Bronchial epithelial cell (primary cell): ENCODE measurements around the gene TTYH2. TPM values are rescaled to one million over a fixed set of nuclear protein-coding genes. Genes with fewer than 3 reads are reported as not detected.

Experiments used
- DNase-seq: peaks from one replicate; pipeline ENCODE4 v3.0.0-alpha.2; 2010; ENCODE audit warnings: low read depth
- FAIRE-seq: peaks from 2 replicates; lab custom pipeline; 2011; peaks lifted over from hg19 to GRCh38; lab: Jason Lieb, UNC
- H3K27me3 ChIP-seq: 2 replicates; pipeline ENCODE4 v1.5.1; 2011; ENCODE audit warnings: low read length; ENCODE audit not compliant: control insufficient read depth, insufficient read depth
- H3K36me3 ChIP-seq: 2 replicates; pipeline ENCODE4 v1.5.1; 2011; ENCODE audit warnings: low read length; ENCODE audit not compliant: control insufficient read depth, insufficient read depth
- H3K4me3 ChIP-seq: 2 replicates; pipeline ENCODE4 v1.5.1; 2011; ENCODE audit warnings: mild to moderate bottlenecking, low read depth, low read length, control low read depth
- total RNA-seq: library from RNA; depleted of rRNA; stranded (reverse); fragments of >200 nt; gene quantifications from 2 replicates; pipeline ENCODE4 v1.2.1, GENCODE V29; 2014
- TF ChIP-seq, protein P1 (sequence below): IDR thresholded peaks from 2 replicates; pipeline ENCODE4 v1.5.1; 2011; ENCODE audit warnings: mild to moderate bottlenecking, moderate library complexity, low read length, control low read depth, inconsistent platforms; ENCODE audit not compliant: insufficient read depth, severe bottlenecking

TTYH2 gene
- total RNA-seq, 1 donor from 2014 or later, result 2.4 TPM

DNA sequence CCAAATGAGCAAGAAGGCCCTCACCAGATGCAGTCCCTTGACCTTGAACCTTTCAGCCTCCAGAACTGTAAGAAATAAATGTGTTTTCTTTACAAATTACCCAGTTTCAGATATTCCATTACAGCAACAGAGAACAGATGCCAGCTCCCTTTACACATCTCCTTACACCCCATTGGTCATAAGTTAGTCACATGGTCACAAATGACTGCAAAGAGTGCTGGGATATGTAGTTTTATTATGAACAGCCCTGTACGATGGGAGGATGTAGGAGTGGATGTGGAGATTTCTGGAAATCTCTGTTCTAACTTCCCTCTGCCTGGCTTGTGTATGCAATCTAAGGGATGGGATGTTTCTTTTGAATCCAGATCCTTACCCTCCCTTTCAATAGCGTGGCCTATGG, 23.2 kb upstream of the TTYH2 start:
- H3K27me3 ChIP-seq, result peaks cover 3% of the 10 kb centered on the region
- peak; percentile 64 for DNase-seq
- no peaks in the 10 kb centered on the region for H3K36me3 ChIP-seq
- TF ChIP-seq, protein P1, sequence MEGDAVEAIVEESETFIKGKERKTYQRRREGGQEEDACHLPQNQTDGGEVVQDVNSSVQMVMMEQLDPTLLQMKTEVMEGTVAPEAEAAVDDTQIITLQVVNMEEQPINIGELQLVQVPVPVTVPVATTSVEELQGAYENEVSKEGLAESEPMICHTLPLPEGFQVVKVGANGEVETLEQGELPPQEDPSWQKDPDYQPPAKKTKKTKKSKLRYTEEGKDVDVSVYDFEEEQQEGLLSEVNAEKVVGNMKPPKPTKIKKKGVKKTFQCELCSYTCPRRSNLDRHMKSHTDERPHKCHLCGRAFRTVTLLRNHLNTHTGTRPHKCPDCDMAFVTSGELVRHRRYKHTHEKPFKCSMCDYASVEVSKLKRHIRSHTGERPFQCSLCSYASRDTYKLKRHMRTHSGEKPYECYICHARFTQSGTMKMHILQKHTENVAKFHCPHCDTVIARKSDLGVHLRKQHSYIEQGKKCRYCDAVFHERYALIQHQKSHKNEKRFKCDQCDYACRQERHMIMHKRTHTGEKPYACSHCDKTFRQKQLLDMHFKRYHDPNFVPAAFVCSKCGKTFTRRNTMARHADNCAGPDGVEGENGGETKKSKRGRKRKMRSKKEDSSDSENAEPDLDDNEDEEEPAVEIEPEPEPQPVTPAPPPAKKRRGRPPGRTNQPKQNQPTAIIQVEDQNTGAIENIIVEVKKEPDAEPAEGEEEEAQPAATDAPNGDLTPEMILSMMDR, result no peak
- H3K4me3 ChIP-seq, result no peak overlapping the region
- peak; percentile 7 for FAIRE-seq

DNA sequence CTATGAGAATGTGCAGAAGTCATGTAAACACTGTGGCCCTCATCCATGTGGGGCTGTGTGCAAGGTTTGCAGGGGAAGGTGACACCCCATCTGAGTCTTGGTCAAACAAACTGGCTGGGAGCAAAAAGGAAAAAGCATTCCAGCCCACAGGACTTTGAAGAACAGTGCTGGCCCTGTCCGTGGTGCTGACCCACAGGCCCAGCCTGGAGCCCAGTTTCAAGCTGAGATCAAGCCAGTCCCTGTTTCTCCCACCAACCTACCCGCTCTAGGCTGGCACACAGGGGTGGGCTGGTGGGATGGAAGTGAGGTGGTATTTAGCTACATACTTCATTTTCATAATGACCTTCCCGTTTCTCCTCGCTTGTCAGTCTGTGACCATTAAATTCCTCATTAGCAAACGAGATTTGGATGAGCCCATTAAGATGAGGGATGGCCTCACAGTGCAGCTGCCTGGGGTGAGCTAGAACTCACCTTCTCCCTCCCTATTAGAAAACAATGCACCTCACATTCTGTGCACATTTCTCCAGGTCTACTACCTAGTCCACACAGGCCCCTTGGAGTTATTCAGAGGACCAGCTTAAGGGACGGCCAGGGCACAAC, 22.5 kb upstream of the TTYH2 start:
- H3K36me3 ChIP-seq, result no peaks in the 10 kb centered on the region
- TF ChIP-seq, protein P1, result no peak
- peaks cover 3% of the 10 kb centered on the region for H3K27me3 ChIP-seq
- no peak overlapping the region for H3K4me3 ChIP-seq
- peak; percentile 76 for FAIRE-seq
- DNase-seq, result no peak

DNA sequence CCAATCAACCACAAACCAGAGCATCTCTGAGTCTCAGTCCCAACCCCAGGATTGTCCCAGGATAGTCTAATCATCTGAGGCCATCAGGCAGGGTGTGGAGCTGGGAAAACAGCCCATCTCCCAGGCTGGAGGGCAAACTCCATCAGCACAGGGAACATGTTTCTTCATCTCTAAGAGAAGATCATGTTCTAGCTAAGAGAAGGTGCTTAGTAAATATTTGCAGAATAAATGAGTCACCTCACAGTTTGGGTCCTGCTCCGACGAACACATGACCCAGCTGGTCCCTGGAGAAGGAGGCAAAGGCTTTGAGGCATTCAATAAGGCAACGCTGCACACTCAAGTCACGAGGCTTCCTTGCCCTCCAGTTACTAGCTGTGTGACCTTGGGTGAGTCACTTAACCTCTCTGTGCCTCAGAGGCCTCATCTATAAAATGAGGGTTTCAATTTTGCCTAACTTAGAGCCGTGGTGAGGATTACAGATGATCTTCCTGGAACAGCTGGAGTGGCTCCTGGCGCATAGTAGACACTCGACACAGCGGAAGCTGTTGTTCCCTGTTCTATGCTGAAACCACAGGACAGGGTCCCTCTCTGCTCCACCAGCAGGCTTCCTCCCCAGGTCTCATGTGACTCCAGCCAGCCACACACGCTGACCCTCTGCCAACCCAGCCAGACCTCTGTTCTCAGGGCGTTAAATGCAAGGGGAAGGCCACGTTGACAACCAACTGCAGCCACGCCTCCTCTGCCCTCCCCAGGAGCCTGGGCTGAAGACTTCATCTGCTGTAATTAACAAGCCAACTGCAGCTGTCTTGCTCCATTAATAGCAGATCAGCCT, 20.2 kb upstream of the TTYH2 start:
- FAIRE-seq, result peak; percentile 87
- peak; percentile 86 for DNase-seq
- TF ChIP-seq, protein P1, result no peak
- Histone ChIP-seq H3K4me3 (no peak overlapping the region), H3K27me3 (peaks cover 6% of the 10 kb centered on the region), H3K36me3 (no peaks in the 10 kb centered on the region)

DNA sequence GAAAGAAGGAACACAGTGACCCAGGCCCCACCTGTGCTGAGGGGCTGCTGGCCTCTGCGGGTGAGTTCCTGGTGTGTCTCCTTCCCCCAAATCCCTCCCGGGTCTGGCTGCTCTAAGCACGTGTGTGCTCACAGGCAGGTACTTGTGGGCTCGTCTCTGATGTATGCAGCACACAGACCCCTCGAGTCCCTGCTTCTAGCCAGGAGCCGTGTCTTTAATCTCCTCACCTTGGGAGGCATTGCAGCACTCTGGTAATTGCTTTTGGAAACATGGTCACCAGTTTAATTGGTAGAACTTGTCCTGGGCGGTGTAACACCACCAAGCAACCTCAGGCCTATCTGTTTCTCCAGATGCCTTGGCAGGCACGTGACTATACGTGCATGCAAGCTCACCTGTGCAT, 18.7 kb upstream of the TTYH2 start:
- TF ChIP-seq, protein P1, result no peak
- DNase-seq, result no peak
- peaks cover 6% of the 10 kb centered on the region for H3K27me3 ChIP-seq
- no peak overlapping the region for H3K4me3 ChIP-seq
- peak; percentile 32 for FAIRE-seq
- no peaks in the 10 kb centered on the region for H3K36me3 ChIP-seq

DNA sequence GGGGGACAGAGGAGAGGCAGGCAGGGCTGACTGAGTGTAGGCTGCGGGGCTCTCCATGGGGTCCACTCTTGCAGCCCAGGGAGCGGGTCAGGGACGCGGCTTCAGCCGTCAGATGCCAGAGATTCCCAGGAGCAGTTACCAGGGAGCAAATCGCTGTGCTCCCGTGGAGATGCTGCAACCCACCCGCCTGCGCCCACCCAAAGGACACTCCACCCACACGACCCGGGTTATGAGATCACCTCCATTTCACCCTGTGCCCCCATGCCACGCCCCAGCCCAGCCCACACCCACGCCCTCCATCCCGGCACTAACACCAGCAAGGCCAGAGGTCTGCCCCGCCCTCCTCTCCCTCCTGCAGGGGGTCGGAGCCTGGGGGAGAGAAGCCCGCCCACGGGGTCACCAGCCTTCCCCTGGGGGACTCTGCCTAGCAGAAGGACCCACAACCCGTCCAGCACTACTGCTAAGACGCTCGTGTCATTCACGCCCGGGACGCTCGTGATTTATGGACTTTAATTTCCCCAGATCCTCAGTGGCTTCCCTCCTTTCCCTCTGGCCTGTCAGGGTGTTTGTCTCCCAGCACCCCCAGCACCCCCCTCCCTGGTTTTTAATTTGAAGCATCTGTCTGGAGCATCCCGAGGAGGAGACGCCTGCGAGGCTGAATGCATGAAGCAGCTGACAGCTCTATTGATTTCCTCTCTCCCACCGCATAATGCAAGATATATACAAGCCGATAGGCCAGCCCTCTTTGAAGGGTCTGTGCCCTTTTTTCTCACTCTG, 16.6 kb upstream of the TTYH2 start:
- TF ChIP-seq, protein P1, result no peak
- Histone ChIP-seq H3K4me3 (no peak overlapping the region), H3K27me3 (peaks cover 8% of the 10 kb centered on the region), H3K36me3 (no peaks in the 10 kb centered on the region)
- FAIRE-seq, result no peak
- no peak for DNase-seq
